Measurements from ENCODE around the gene NUCKS1. TPM values are rescaled to one million over a fixed set of nuclear protein-coding genes. Genes with fewer than 3 reads are reported as not detected.

Gene NUCKS1
- total and polyA plus RNA-seq, 10 of the 15 experiments (the other 5 are each of a cell fraction or from before 2014, with no cell fraction given): 40.5 to 135 (median 55.5) TPM

- no peak for TF ChIP-seq BCL3 (IDR thresholded peaks at IDR 0.05; ENCODE audit: borderline replicate concordance, insufficient read depth, low read depth, low read length, poor library complexity, severe bottlenecking)
- TF ChIP-seq SREBF2 (IDR thresholded peaks at IDR 0.05; ENCODE audit: low read length): no peak
- 0 out of 2 replicates have a peak, but pooled peaks have one; percentile 18 for TF ChIP-seq GABPA (IDR thresholded peaks at IDR 0.05; ENCODE audit: low read depth)
- no peak for TF ChIP-seq SP1 (IDR thresholded peaks at IDR 0.05; ENCODE audit: low read depth, low read length)
- 0 out of 2 replicates have a peak, but pooled peaks have one; percentile 20 for TF ChIP-seq CHD1 (IDR thresholded peaks at IDR 0.05; ENCODE audit: low read depth, low read length)
- TF ChIP-seq CTCF (IDR thresholded peaks at IDR 0.05 in 2 of 3, conservative IDR thresholded peaks at IDR 0.05 in 1 of 3; ENCODE audit: control insufficient read depth in 2 of 3, extremely low read depth in 1 of 3, insufficient read depth in 1 of 3, low read depth in 3 of 3, low read length in 3 of 3): no peak
- no peak for TF ChIP-seq TCF12 (IDR thresholded peaks at IDR 0.05; ENCODE audit: low read depth, low read length)
- TF ChIP-seq YBX1 (IDR thresholded peaks at IDR 0.05): no peak
- no peak; the same call in 1 of the 2 replicates for TF ChIP-seq SMARCA5 (IDR thresholded peaks at IDR 0.05)
- TF ChIP-seq SIX5 (IDR thresholded peaks at IDR 0.05; ENCODE audit: low read depth, low read length, severe bottlenecking): peak; percentile 99
- TF ChIP-seq E4F1 (IDR thresholded peaks at IDR 0.05; ENCODE audit: borderline replicate concordance, partially characterized antibody): no peak
- no peak for TF ChIP-seq MXI1 (IDR thresholded peaks at IDR 0.05; ENCODE audit: low read depth, low read length)
- peak in 1 of 2 experiments; percentile 46; a peak in 1 of 4 replicates for TF ChIP-seq EP300 (IDR thresholded peaks at IDR 0.05; ENCODE audit: borderline replicate concordance in 1 of 2, control insufficient read depth in 1 of 2, low read depth in 2 of 2, low read length in 2 of 2)
- TF ChIP-seq CEBPB (IDR thresholded peaks at IDR 0.05; ENCODE audit: borderline replicate concordance in 1 of 2, low read depth in 2 of 2, low read length in 2 of 2): no peak
- no peak for TF ChIP-seq NFXL1 (IDR thresholded peaks at IDR 0.05; ENCODE audit: borderline replicate concordance)
- peak; percentile 89 for TF ChIP-seq TARDBP (IDR thresholded peaks at IDR 0.05; ENCODE audit: borderline replicate concordance)
- TF ChIP-seq SMAD1 (IDR thresholded peaks at IDR 0.05; ENCODE audit: low read depth, partially characterized antibody): no peak
- peak; percentile 61; the same call in 1 of the 2 replicates for TF ChIP-seq HDGF (IDR thresholded peaks at IDR 0.05)
- TF ChIP-seq BRCA1 (IDR thresholded peaks at IDR 0.05; ENCODE audit: low read depth, low read length): no peak
- TF ChIP-seq IRF5 (IDR thresholded peaks at IDR 0.05; ENCODE audit: borderline replicate concordance): no peak
- TF ChIP-seq KLF5 (IDR thresholded peaks at IDR 0.05; ENCODE audit: partially characterized antibody): no peak
- no peak for TF ChIP-seq ZZZ3 (IDR thresholded peaks at IDR 0.05; ENCODE audit: control insufficient read depth, insufficient read length, low read depth)
- TF ChIP-seq MYC (IDR thresholded peaks at IDR 0.05; ENCODE audit: insufficient read depth, insufficient read length, insufficient replicate concordance, low read length, severe bottlenecking): peak; percentile 48
Observed at GRCh38 chr1:205775015-205775716, 25.2 kb upstream of the NUCKS1 start, which contains the start of gene RAB29 (continued).

Measured in GM12878 (cell line).